ENCODE data around the gene GPA33. TPM values are rescaled to one million over a fixed set of nuclear protein-coding genes. Genes with fewer than 3 reads are reported as not detected.

Gene GPA33
- total RNA-seq, 4 donors from 2014 or later: 1.7 TPM; not detected in 3

DNA sequence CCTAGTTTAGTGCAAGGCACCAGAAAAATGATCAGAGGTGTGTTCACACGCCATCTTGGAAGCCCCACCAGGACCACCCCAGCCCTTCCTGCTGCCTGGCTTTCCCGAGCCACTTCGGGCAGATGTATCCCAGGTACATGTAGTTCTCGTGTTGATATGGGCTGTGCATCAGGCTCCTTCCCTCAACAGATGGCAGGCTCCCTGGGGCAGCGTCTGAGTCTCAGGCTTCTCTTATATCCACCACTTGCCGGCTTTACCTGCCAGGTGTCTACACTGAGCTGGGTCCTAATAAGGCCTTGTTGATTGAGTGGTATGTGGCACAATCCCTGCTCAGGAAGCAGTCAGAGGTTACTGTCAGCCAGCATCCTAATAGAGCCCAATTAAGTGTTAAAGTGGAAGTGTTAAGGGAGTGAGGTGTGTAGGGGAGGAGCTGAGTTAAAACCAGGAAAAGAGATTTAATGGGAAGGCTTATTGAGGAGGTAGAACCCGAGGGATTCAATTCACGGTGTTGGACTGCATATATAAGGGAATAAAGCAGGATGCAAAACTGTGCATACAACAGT lies 8.5 kb downstream of the GPA33 start:
- Histone ChIP-seq H3K27me3 (peaks cover 20% of the 10 kb centered on the region), H3K9me3 (no peaks in the 10 kb centered on the region), H3K36me3 (no peaks in the 10 kb centered on the region), H3K27ac (no peak overlapping the region), H3K4me3 (no peak overlapping the region), H3K4me1 (no peaks in the 10 kb centered on the region)
- no peak for ATAC-seq
- TF ChIP-seq POLR2AphosphoS5 (IDR thresholded peaks at IDR 0.05): no peak
- TF ChIP-seq, protein P1, sequence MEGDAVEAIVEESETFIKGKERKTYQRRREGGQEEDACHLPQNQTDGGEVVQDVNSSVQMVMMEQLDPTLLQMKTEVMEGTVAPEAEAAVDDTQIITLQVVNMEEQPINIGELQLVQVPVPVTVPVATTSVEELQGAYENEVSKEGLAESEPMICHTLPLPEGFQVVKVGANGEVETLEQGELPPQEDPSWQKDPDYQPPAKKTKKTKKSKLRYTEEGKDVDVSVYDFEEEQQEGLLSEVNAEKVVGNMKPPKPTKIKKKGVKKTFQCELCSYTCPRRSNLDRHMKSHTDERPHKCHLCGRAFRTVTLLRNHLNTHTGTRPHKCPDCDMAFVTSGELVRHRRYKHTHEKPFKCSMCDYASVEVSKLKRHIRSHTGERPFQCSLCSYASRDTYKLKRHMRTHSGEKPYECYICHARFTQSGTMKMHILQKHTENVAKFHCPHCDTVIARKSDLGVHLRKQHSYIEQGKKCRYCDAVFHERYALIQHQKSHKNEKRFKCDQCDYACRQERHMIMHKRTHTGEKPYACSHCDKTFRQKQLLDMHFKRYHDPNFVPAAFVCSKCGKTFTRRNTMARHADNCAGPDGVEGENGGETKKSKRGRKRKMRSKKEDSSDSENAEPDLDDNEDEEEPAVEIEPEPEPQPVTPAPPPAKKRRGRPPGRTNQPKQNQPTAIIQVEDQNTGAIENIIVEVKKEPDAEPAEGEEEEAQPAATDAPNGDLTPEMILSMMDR (IDR thresholded peaks at IDR 0.05): no peak
- no peak for TF ChIP-seq POLR2A (IDR thresholded peaks at IDR 0.05)
- TF ChIP-seq EP300 (IDR thresholded peaks at IDR 0.05): no peak
- 79 to 80% methylated on average over 2 to 6 of the region's 8 CpGs for WGBS, 2 donors (ENCODE audit: low coverage in 1 of 2)

DNA sequence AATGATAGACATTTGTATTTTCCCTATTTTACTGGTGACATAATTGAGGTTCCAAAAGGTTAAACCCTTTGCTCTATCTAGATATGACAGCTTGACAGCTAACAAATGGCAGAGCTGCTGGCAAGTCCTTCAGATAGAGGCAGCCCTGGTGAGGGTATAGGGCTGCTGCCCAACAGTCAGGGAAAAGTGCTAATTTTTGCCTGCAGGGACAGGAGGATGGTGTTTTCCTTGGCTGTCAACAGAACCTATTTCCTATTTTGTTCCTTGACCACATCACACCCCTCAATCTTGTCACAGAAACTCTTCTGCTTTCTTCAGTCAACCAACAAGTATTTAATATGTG lies 12.3 kb downstream of the GPA33 start:
- no peak for TF ChIP-seq EP300 (IDR thresholded peaks at IDR 0.05)
- TF ChIP-seq POLR2AphosphoS5 (IDR thresholded peaks at IDR 0.05): no peak
- TF ChIP-seq POLR2A (IDR thresholded peaks at IDR 0.05): no peak
- TF ChIP-seq, protein P1 (IDR thresholded peaks at IDR 0.05): no peak
- Histone ChIP-seq H3K27me3 (peaks cover 26% of the 10 kb centered on the region), H3K9me3 (no peaks in the 10 kb centered on the region), H3K36me3 (no peaks in the 10 kb centered on the region), H3K4me1 (no peaks in the 10 kb centered on the region), H3K27ac (no peak overlapping the region), H3K4me3 (no peak overlapping the region)
- ATAC-seq: no peak

DNA sequence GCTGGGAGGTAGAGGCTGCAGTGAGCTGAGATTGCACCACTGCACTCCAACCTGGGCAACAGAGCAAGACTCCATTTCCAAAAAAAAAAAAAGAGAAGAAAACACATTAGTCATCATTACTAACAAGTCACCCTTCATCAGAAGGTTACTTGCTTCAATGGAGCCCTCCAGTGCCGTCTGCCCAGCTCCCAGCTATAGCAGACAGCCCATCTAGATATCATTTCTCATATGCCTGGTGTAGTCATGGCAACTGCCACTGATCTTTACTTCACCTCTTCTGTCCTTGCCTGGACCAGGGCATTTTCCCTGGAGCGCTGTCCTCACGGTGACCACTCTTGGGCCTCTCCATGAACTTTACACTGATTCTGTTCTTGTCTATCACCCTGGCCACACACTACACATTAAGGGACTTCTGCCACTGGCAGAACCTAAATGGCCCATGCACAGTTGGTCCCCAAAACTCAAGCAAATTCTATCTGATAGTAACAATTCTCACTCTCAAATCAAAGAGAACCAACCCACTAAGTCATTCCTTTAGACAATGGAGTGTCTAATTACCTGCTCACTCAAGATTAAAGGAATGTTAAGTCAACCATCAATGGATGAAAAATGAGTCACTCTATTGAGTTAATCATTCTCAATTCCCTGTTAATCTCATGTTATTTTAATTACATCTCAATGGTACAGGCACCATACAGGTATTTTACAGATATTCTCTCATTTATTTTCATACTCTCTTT lies 12.9 kb downstream of the GPA33 start:
- TF ChIP-seq EP300 (IDR thresholded peaks at IDR 0.05) (no peak), POLR2A (IDR thresholded peaks at IDR 0.05) (no peak), POLR2AphosphoS5 (IDR thresholded peaks at IDR 0.05) (no peak)
- TF ChIP-seq, protein P1 (IDR thresholded peaks at IDR 0.05): no peak
- Histone ChIP-seq H3K4me1 (no peaks in the 10 kb centered on the region), H3K36me3 (no peaks in the 10 kb centered on the region), H3K27ac (no peak overlapping the region), H3K9me3 (no peaks in the 10 kb centered on the region), H3K27me3 (peaks cover 20% of the 10 kb centered on the region), H3K4me3 (no peak overlapping the region)
- 68 to 73% methylated on average over 2 to 3 of the region's 3 CpGs for WGBS, 2 donors (ENCODE audit: low coverage in 1 of 2)
- ATAC-seq: no peak

DNA sequence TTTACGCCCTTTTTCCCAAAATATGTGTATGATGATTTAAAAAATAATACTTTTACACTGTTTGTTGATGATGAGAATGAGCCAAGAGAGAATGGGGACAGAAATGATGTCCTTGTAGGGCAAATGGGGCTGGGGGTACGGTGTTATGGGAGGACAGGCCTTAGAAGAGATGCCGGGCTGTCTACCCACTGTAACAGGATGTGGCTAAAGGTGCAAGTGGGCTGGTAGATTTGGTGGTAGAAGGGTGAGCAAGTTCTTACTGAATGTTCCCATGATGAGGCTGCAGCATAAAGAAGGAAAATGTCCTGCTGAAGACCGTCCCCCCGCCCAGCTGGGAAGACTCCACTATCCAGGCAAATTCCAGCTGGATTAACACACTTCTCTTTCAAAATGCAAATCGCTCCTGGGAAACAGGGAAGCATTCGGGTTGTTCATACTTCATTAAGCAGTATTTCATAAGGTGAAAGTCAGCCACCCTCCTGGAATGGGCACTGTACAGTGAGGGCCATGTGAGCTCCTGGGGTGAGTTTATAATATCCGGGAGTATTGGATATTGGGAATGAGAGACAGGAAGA lies 14.0 kb downstream of the GPA33 start:
- 77 to 89% methylated on average over 7 to 8 of the region's 8 CpGs for WGBS, 2 donors (ENCODE audit: low coverage in 1 of 2)
- no peak for ATAC-seq
- TF ChIP-seq, protein P1 (IDR thresholded peaks at IDR 0.05): no peak
- TF ChIP-seq POLR2AphosphoS5 (IDR thresholded peaks at IDR 0.05) (no peak), EP300 (IDR thresholded peaks at IDR 0.05) (no peak), POLR2A (IDR thresholded peaks at IDR 0.05) (no peak)

DNA sequence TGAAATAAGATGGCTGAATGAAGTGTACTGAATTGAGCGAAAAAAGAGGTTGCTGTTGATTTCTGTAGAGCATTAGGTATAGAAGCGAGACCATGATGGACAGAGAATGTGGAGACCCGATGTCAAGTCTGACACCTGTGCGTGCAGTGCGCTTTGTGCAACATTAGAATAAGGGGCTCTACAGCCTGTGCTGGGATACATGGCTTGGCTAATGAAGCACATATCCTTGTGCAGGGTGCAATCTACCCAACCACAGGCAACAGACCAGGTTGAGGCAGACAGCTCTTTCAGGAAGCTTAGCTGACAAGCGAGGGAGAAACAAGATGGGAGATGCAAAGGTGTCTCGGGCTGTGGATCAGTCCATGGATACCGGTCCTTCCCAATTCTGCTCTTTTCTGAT lies 18.9 kb downstream of the GPA33 start:
- peaks cover 6% of the 10 kb centered on the region for H3K27me3 ChIP-seq
- ATAC-seq: no peak
- WGBS, 2 donors (ENCODE audit: low coverage in 1 of 2): 95 to 97% methylated on average over 5 to 6 of the region's 8 CpGs
- H3K36me3 ChIP-seq: no peaks in the 10 kb centered on the region
- no peaks in the 10 kb centered on the region for H3K9me3 ChIP-seq
- H3K27ac ChIP-seq: no peak overlapping the region
- no peak overlapping the region for H3K4me3 ChIP-seq
- TF ChIP-seq POLR2AphosphoS5 (IDR thresholded peaks at IDR 0.05) (no peak), EP300 (IDR thresholded peaks at IDR 0.05) (no peak), POLR2A (IDR thresholded peaks at IDR 0.05) (no peak)
- TF ChIP-seq, protein P1 (IDR thresholded peaks at IDR 0.05): no peak
- H3K4me1 ChIP-seq: peaks cover 0 to 7% (median 5%) of the 10 kb centered on the region in 3 donors

More for the DNA sequence above, 14.0 kb downstream of the GPA33 start:
- H3K36me3 ChIP-seq: no peaks in the 10 kb centered on the region
- peaks cover 14% of the 10 kb centered on the region for H3K27me3 ChIP-seq
- no peaks in the 10 kb centered on the region for H3K9me3 ChIP-seq
- H3K27ac ChIP-seq: no peak overlapping the region
- no peaks in the 10 kb centered on the region for H3K4me1 ChIP-seq
- H3K4me3 ChIP-seq: no peak overlapping the region
